Panc1 (cell line): ENCODE data around the gene DAG1. TPM values are rescaled to one million over a fixed set of nuclear protein-coding genes. Genes with fewer than 3 reads are reported as not detected.

Experiments
- ATAC-seq: fragments of 200-7000 bp; cut with Tn5 transposase; 2 replicates; pipeline ENCODE4 v1.9.1; 2020; ENCODE audit warnings: mild to moderate bottlenecking, moderate library complexity
- BruUV-seq: library from RNA; stranded (reverse); fragments of 400-500 nt; replicated peaks from 2 replicates; lab custom pipeline; 2021; lab: Mats Ljungman, UMichigan
- CTCF ChIA-PET: fragments of 300-600 bp; sonication (Branson Sonifier 250); formaldehyde crosslinking; loops from one replicate; lab custom pipeline; 2022; ENCODE audit warnings: antibody characterized with exemption; lab: Charles Lee
- POLR2A ChIA-PET: fragments of 300-600 bp; sonication (Branson Sonifier 250); formaldehyde crosslinking; loops from one replicate; lab custom pipeline; 2022; ENCODE audit warnings: antibody characterized with exemption; lab: Charles Lee
- DNase-seq: peaks from one replicate; pipeline ENCODE4 v3.0.0-alpha.2; 2010; ENCODE audit warnings: low read depth, low spot score
- H3K27ac ChIP-seq: 2 replicates; pipeline ENCODE4 v1.5.1; 2011; ENCODE audit warnings: mild to moderate bottlenecking, low read length, inconsistent platforms
- H3K27me3 ChIP-seq: fragments of 200-500 bp; sonication (Bioruptor generic); 2 replicates; pipeline ENCODE4 v1.6.0; 2014; ENCODE audit warnings: low read length, inconsistent platforms; ENCODE audit not compliant: control insufficient read depth, insufficient read depth
- H3K36me3 ChIP-seq: fragments of 200-500 bp; sonication (Bioruptor generic); 2 replicates; pipeline ENCODE4 v1.5.1; 2014; ENCODE audit warnings: inconsistent platforms, mild to moderate bottlenecking, low read length, moderate library complexity; ENCODE audit not compliant: control insufficient read depth, insufficient read depth
- H3K4me1 ChIP-seq: 2 replicates; pipeline ENCODE4 v1.5.1; 2011; ENCODE audit warnings: inconsistent platforms, mild to moderate bottlenecking, low read length, moderate library complexity; ENCODE audit not compliant: control insufficient read depth, insufficient read depth
- H3K4me3 ChIP-seq, 2 experiments: 2 replicates each; pipeline ENCODE4 v1.5.1; 2011 to 2012; ENCODE audit warnings: low read depth in 2 of 2, low read length in 2 of 2, mild to moderate bottlenecking in 2 of 2, inconsistent platforms in 1 of 2, moderate library complexity in 1 of 2
- H3K9me3 ChIP-seq: fragments of 200-500 bp; sonication (Bioruptor generic); 2 replicates; pipeline ENCODE4 v1.5.1; 2014; ENCODE audit warnings: low read depth, mild to moderate bottlenecking, inconsistent platforms, low read length, moderate library complexity; ENCODE audit not compliant: control insufficient read depth, insufficient read depth
- POLR2AphosphoS5 ChIP-seq: IDR thresholded peaks from 2 replicates; pipeline ENCODE4 v1.6.1; 2012; ENCODE audit warnings: mild to moderate bottlenecking, low read depth, low read length, moderate library complexity
- REST ChIP-seq, 2 experiments: IDR thresholded peaks; 2 replicates each; pipeline ENCODE4 v1.6.1; 2011 to 2012; ENCODE audit warnings: low read depth in 2 of 2, control low read depth in 1 of 2, low read length in 1 of 2, mild to moderate bottlenecking in 1 of 2, moderate library complexity in 1 of 2; ENCODE audit not compliant: insufficient read depth in 1 of 2
- SIN3A ChIP-seq: IDR thresholded peaks from 2 replicates; pipeline ENCODE4 v1.6.1; 2012; ENCODE audit warnings: low read depth, mild to moderate bottlenecking, low read length, moderate library complexity, borderline replicate concordance; ENCODE audit not compliant: insufficient read depth
- TCF7L2 ChIP-seq: IDR thresholded peaks from 2 replicates; pipeline ENCODE4 v1.6.1; 2011; ENCODE audit warnings: mild to moderate bottlenecking, low read depth, low read length, inconsistent platforms
- in situ Hi-C: cut with HindIII; loops from 2 replicates; pipeline ENCODE4 v1.10.0; 2016; ENCODE audit warnings: low sequenced_read_pairs, low pct_unique_long_range_greater_than_20kb
- intact Hi-C: fragments of 100-400 bp; cut with micrococcal nuclease; formaldehyde crosslinking; loops from one replicate; pipeline ENCODE4 v1.10.0; 2022; ENCODE audit not compliant: unreplicated experiment
- total RNA-seq: library from RNA; stranded (reverse); gene quantifications from one replicate; pipeline ENCODE4 v1.2.1, GENCODE V29; 2021; ENCODE audit not compliant: unreplicated experiment
- TF ChIP-seq, protein P1 (sequence below): fragments of 450-650 bp; IDR thresholded peaks from 2 replicates; pipeline ENCODE4 v1.5.1; 2017; ENCODE audit warnings: mild to moderate bottlenecking

DAG1 gene
- total RNA-seq, 1 experiment from 2014 or later = 160 TPM

DNA sequence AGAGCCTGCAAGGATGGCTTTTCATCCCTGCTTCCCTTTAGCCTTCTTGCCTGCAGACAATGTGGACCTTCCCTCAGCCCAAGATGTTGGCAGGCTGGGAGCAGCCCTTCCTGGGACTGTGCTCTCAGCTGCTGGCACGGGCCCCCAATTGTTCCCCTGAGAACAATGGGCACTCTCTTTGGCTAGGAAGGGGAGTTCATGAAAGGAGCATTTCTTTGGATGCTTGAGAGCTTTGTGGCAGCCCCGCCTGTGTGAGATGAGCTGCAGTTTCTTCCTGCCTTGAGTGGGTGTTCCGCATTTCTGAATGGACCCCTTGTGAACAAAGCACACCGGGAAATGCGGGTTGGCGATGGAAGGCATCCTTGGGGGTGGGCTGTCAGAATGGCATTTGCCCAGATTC, 49.2 kb downstream of the DAG1 start:
- in situ Hi-C loops = no loop called here
- intact Hi-C loops = no loop called here
- ATAC-seq (no peak), DNase-seq (no peak)
- Histone ChIP-seq H3K36me3 (no peaks in the 10 kb centered on the region), H3K27me3 (no peaks in the 10 kb centered on the region), H3K9me3 (no peaks in the 10 kb centered on the region), H3K27ac (no peak overlapping the region), H3K4me3 (no peak overlapping the region), H3K4me1 (no peaks in the 10 kb centered on the region)
- ChIA-PET CTCF (interaction anchor here (0.6 kb wide), 1 partner anchor 48 kb away, joined by 13 read pairs; no protein-coding TSS in a partner anchor), POLR2A (no interaction called here)
- TF ChIP-seq POLR2AphosphoS5 (no peak), SIN3A (no peak)
- TF ChIP-seq, protein P1, sequence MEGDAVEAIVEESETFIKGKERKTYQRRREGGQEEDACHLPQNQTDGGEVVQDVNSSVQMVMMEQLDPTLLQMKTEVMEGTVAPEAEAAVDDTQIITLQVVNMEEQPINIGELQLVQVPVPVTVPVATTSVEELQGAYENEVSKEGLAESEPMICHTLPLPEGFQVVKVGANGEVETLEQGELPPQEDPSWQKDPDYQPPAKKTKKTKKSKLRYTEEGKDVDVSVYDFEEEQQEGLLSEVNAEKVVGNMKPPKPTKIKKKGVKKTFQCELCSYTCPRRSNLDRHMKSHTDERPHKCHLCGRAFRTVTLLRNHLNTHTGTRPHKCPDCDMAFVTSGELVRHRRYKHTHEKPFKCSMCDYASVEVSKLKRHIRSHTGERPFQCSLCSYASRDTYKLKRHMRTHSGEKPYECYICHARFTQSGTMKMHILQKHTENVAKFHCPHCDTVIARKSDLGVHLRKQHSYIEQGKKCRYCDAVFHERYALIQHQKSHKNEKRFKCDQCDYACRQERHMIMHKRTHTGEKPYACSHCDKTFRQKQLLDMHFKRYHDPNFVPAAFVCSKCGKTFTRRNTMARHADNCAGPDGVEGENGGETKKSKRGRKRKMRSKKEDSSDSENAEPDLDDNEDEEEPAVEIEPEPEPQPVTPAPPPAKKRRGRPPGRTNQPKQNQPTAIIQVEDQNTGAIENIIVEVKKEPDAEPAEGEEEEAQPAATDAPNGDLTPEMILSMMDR = no peak
- BruUV-seq = no TSS peak

GRCh38 chr3:49519916-49520385, 49.9 kb downstream of the DAG1 start:
- no peak for DNase-seq
- Histone ChIP-seq H3K4me3 (no peak overlapping the region), H3K9me3 (no peaks in the 10 kb centered on the region), H3K27me3 (no peaks in the 10 kb centered on the region), H3K4me1 (no peaks in the 10 kb centered on the region), H3K36me3 (no peaks in the 10 kb centered on the region), H3K27ac (no peak overlapping the region)
- ChIA-PET CTCF (no interaction called here), POLR2A (no interaction called here)
- intact Hi-C loops (no loop called here), in situ Hi-C loops (no loop called here)
- ATAC-seq = no peak
- TF ChIP-seq REST (IDR thresholded peaks at IDR 0.05; ENCODE audit: insufficient read depth in 1 of 2, low read depth in 2 of 2, low read length in 1 of 2) (no peak), POLR2AphosphoS5 (no peak), TCF7L2 (no peak), SIN3A (no peak)
- TF ChIP-seq, protein P1 = no peak
- BruUV-seq = no TSS peak
